H1 (cell line): ENCODE results near the gene LIMA1. TPM values are rescaled to one million over a fixed set of nuclear protein-coding genes. Genes with fewer than 3 reads are reported as not detected.

ENCODE experiments used
- CTCF ChIA-PET: fragments of 300-600 bp; sonication (Branson Sonifier 250); formaldehyde crosslinking; loops from one replicate; lab custom pipeline; 2021; ENCODE audit not compliant: partially characterized antibody; lab: Charles Lee
- POLR2A ChIA-PET: fragments of 300-600 bp; sonication (Branson Sonifier 250); formaldehyde crosslinking; loops from one replicate; lab custom pipeline; 2021; ENCODE audit warnings: inconsistent platforms; ENCODE audit not compliant: partially characterized antibody; lab: Charles Lee
- DNase-seq, 2 experiments: peaks; one replicate each; pipeline versions ENCODE4 v3.0.0 to v3.0.0-alpha.2; 2010 to 2022; ENCODE audit warnings: low spot score in 2 of 2, low read depth in 1 of 2, mixed read lengths in 1 of 2
- FAIRE-seq: peaks from 2 replicates; lab custom pipeline; 2011; peaks lifted over from hg19 to GRCh38; lab: Jason Lieb, UNC
- H2AFZ ChIP-seq: 2 replicates; pipeline ENCODE4 v1.8.1; 2012; ENCODE audit warnings: low read length, inconsistent platforms
- H2AK5ac ChIP-seq: 2 replicates; pipeline ENCODE4 v1.6.1; 2013; ENCODE audit warnings: low read depth, low read length
- H2BK120ac ChIP-seq: replicated peaks from 2 replicates; pipeline ENCODE3; 2013; ENCODE audit warnings: low read depth, low read length, inconsistent platforms
- H2BK12ac ChIP-seq: 2 replicates; pipeline ENCODE4 v1.6.1; 2013; ENCODE audit warnings: low read depth, low read length
- H2BK15ac ChIP-seq: 2 replicates; pipeline ENCODE4 v1.6.1; 2013; ENCODE audit warnings: low read length
- H2BK20ac ChIP-seq: 2 replicates; pipeline ENCODE4 v1.6.1; 2013; ENCODE audit warnings: low read length
- H2BK5ac ChIP-seq: 2 replicates; pipeline ENCODE4 v1.6.1; 2013; ENCODE audit warnings: low read depth, low read length
- H3K14ac ChIP-seq: 2 replicates; pipeline ENCODE4 v1.6.1; 2013; ENCODE audit warnings: inconsistent platforms; ENCODE audit not compliant: insufficient read length
- H3K18ac ChIP-seq: 2 replicates; pipeline ENCODE4 v1.6.1; 2013; ENCODE audit warnings: low read length; ENCODE audit errors: extremely low read depth
- H3K23ac ChIP-seq: 2 replicates; pipeline ENCODE4 v1.6.1; 2013; ENCODE audit warnings: inconsistent platforms; ENCODE audit not compliant: insufficient read length
- H3K23me2 ChIP-seq: 2 replicates; pipeline ENCODE4 v1.6.1; 2013; ENCODE audit warnings: low read depth, low read length
- H3K27ac ChIP-seq: 2 replicates; pipeline ENCODE4 v1.6.1; 2011; ENCODE audit warnings: low read depth, low read length, inconsistent platforms
- H3K27me3 ChIP-seq, 4 experiments: replicated peaks in 1 of 4; 1 replicate in 1 of 4; 2 replicates in 3 of 4; pipeline versions ENCODE4 v1.6.1 to v1.8.1; 2011 to 2013; ENCODE audit warnings: low read length in 3 of 4, mild to moderate bottlenecking in 3 of 4, inconsistent platforms in 2 of 4, mixed read lengths in 2 of 4, moderate library complexity in 1 of 4; ENCODE audit not compliant: control insufficient read depth in 3 of 4, insufficient read depth in 3 of 4; ENCODE audit errors: extremely low read depth in 1 of 4
- H3K36me3 ChIP-seq, 4 experiments: 2 replicates each; pipeline versions ENCODE4 v1.6.1 to v1.8.1; 2011 to 2013; ENCODE audit warnings: mild to moderate bottlenecking in 4 of 4, low read length in 3 of 4, moderate library complexity in 2 of 4, control low read depth in 1 of 4, inconsistent platforms in 1 of 4; ENCODE audit not compliant: insufficient read depth in 4 of 4, control insufficient read depth in 2 of 4
- H3K4ac ChIP-seq: replicated peaks from 2 replicates; pipeline ENCODE3; 2013; ENCODE audit warnings: low read length, low read depth, mixed read lengths, inconsistent platforms; ENCODE audit not compliant: insufficient read length
- H3K4me1 ChIP-seq, 4 experiments: replicated peaks in 1 of 4; 1 replicate in 1 of 4; 2 replicates in 3 of 4; pipeline versions ENCODE4 v1.6.1 to v1.8.1; 2011 to 2013; ENCODE audit warnings: low read length in 3 of 4, inconsistent platforms in 2 of 4, mixed read lengths in 1 of 4; ENCODE audit not compliant: insufficient read depth in 4 of 4, control insufficient read depth in 3 of 4
- H3K4me2 ChIP-seq, 2 experiments: 2 replicates each; pipeline versions ENCODE4 v1.6.1 to v1.8.1; 2011 to 2013; ENCODE audit warnings: low read depth in 2 of 2, low read length in 2 of 2, control low read depth in 1 of 2, inconsistent platforms in 1 of 2, mild to moderate bottlenecking in 1 of 2; ENCODE audit not compliant: insufficient read depth in 1 of 2
- H3K4me3 ChIP-seq, 4 experiments: fragments of 200-600, 300-600 bp in 1 of 4; sonication (generic), shearing (Covaris generic), sonication (Bioruptor Twin) in 1 of 4; 2 replicates each; pipeline versions ENCODE4 v1.5.1 to v1.8.1; 2011 to 2016; ENCODE audit warnings: low read length in 4 of 4, low read depth in 3 of 4, control low read depth in 2 of 4, inconsistent platforms in 2 of 4, mild to moderate bottlenecking in 2 of 4, mixed read lengths in 1 of 4, moderate library complexity in 1 of 4; ENCODE audit not compliant: insufficient read depth in 2 of 4; ENCODE audit errors: extremely low read depth in 1 of 4
- H3K56ac ChIP-seq: replicated peaks from 2 replicates; pipeline ENCODE3; 2013; ENCODE audit warnings: low read depth, mild to moderate bottlenecking, mixed read lengths, low read length, inconsistent platforms; ENCODE audit not compliant: insufficient read length
- H3K79me1 ChIP-seq: 2 replicates; pipeline ENCODE4 v1.6.1; 2013; ENCODE audit warnings: low read depth, low read length, control low read depth
- H3K79me2 ChIP-seq, 2 experiments: 2 replicates each; pipeline versions ENCODE4 v1.6.1 to v1.8.1; 2012 to 2013; ENCODE audit warnings: low read length in 2 of 2, mild to moderate bottlenecking in 2 of 2, inconsistent platforms in 1 of 2; ENCODE audit not compliant: insufficient read depth in 2 of 2, control insufficient read depth in 1 of 2
- H3K9ac ChIP-seq, 4 experiments: replicated peaks in 1 of 4; 1 replicate in 1 of 4; 2 replicates in 3 of 4; pipeline versions ENCODE4 v1.6.1 to v1.8.1; 2011 to 2013; ENCODE audit warnings: low read depth in 3 of 4, low read length in 3 of 4, control low read depth in 2 of 4, mild to moderate bottlenecking in 2 of 4, moderate library complexity in 2 of 4, inconsistent platforms in 1 of 4; ENCODE audit errors: extremely low read depth in 1 of 4
- H3K9me3 ChIP-seq, 2 experiments: 2 replicates each; pipeline versions ENCODE4 v1.6.1 to v1.8.1; 2012 to 2013; ENCODE audit warnings: mild to moderate bottlenecking in 2 of 2, moderate library complexity in 2 of 2, control low read depth in 1 of 2, inconsistent platforms in 1 of 2, low read depth in 1 of 2, low read length in 1 of 2, mixed read lengths in 1 of 2; ENCODE audit not compliant: insufficient read depth in 2 of 2
- H4K20me1 ChIP-seq, 2 experiments: replicated peaks in 1 of 2; 2 replicates each; pipeline versions ENCODE3 to v1.8.1; 2011 to 2013; ENCODE audit warnings: inconsistent platforms in 2 of 2, low read length in 2 of 2, mild to moderate bottlenecking in 1 of 2; ENCODE audit not compliant: insufficient read depth in 2 of 2, control insufficient read depth in 1 of 2
- H4K5ac ChIP-seq: 2 replicates; pipeline ENCODE4 v1.6.1; 2013; ENCODE audit warnings: low read length, low read depth, mixed read lengths, inconsistent platforms; ENCODE audit not compliant: insufficient read length
- H4K8ac ChIP-seq: 2 replicates; pipeline ENCODE4 v1.8.0; 2013; ENCODE audit warnings: mild to moderate bottlenecking, moderate library complexity, low read length, inconsistent platforms; ENCODE audit not compliant: insufficient read depth; ENCODE audit errors: extremely low read depth
- H4K91ac ChIP-seq: replicated peaks from 2 replicates; pipeline ENCODE3; 2013; ENCODE audit warnings: low read length, mixed read lengths, inconsistent platforms; ENCODE audit not compliant: insufficient read length
- ASH2L ChIP-seq: fragments of 200-600, 300-600 bp; sonication (generic); IDR thresholded peaks from one replicate; pipeline ENCODE4 v1.7.1; 2017; ENCODE audit warnings: low read length
- BCL11A ChIP-seq, 2 experiments: IDR thresholded peaks; one replicate each; pipeline ENCODE4 v1.6.1; 2011; ENCODE audit warnings: low read depth in 2 of 2, low read length in 2 of 2, mild to moderate bottlenecking in 2 of 2
- CREB1 ChIP-seq: IDR thresholded peaks from 2 replicates; pipeline ENCODE4 v1.6.1; 2012; ENCODE audit warnings: inconsistent platforms
- E2F6 ChIP-seq: IDR thresholded peaks from 2 replicates; pipeline ENCODE4 v1.6.1; 2012; ENCODE audit warnings: inconsistent platforms
- EZH2 ChIP-seq: fragments of 200-600 bp; sonication (generic); IDR thresholded peaks from 2 replicates; pipeline ENCODE4 v1.7.1; 2012; ENCODE audit warnings: low read depth, mild to moderate bottlenecking, moderate library complexity, low read length, inconsistent platforms; ENCODE audit not compliant: severe bottlenecking
- FOSL1 ChIP-seq: IDR thresholded peaks from 2 replicates; pipeline ENCODE4 v1.6.1; 2011; ENCODE audit warnings: mild to moderate bottlenecking, low read depth, low read length, moderate library complexity; ENCODE audit not compliant: insufficient read depth
- MAFK ChIP-seq: IDR thresholded peaks from 2 replicates; pipeline ENCODE4 v1.6.1; 2012; ENCODE audit warnings: low read depth, mild to moderate bottlenecking, improper control_type of control experiment, low read length
- POLR2A ChIP-seq, 2 experiments: IDR thresholded peaks; 1 replicate in 1 of 2; 2 replicates in 1 of 2; pipeline ENCODE4 v1.6.1; 2011; ENCODE audit warnings: low read depth in 2 of 2, low read length in 2 of 2, mild to moderate bottlenecking in 2 of 2; ENCODE audit errors: control extremely low read depth in 1 of 2
- RBBP5 ChIP-seq: IDR thresholded peaks from 2 replicates; pipeline ENCODE4 v1.7.1; 2012; ENCODE audit warnings: low read depth, mild to moderate bottlenecking, inconsistent platforms, low read length, moderate library complexity, borderline replicate concordance
- RXRA ChIP-seq: IDR thresholded peaks from 2 replicates; pipeline ENCODE4 v1.6.1; 2011; ENCODE audit warnings: low read depth, mild to moderate bottlenecking, low read length, moderate library complexity; ENCODE audit not compliant: insufficient read depth
- SIN3A ChIP-seq, 2 experiments: IDR thresholded peaks in 1 of 2; conservative IDR thresholded peaks in 1 of 2; 2 replicates each; pipeline ENCODE4 v1.6.1; 2011 to 2012; ENCODE audit warnings: low read length in 2 of 2, improper control_type of control experiment in 1 of 2, low read depth in 1 of 2, mild to moderate bottlenecking in 1 of 2
- SP4 ChIP-seq: IDR thresholded peaks from 2 replicates; pipeline ENCODE4 v1.6.1; 2012; ENCODE audit warnings: low read length, inconsistent platforms
- SRF ChIP-seq: IDR thresholded peaks from 2 replicates; pipeline ENCODE4 v1.6.1; 2011; ENCODE audit warnings: mild to moderate bottlenecking, low read depth, low read length, moderate library complexity
- TAF7 ChIP-seq: optimal IDR thresholded peaks from 2 replicates; pipeline ENCODE3; 2011; ENCODE audit warnings: low read depth, mild to moderate bottlenecking, inconsistent platforms, low read length, moderate library complexity, borderline replicate concordance
- TBP ChIP-seq: IDR thresholded peaks from 2 replicates; pipeline ENCODE4 v1.6.1; 2011; ENCODE audit warnings: low read depth, low read length, improper control_type of control experiment
- YY1 ChIP-seq: IDR thresholded peaks from 2 replicates; pipeline ENCODE4 v1.6.1; 2011; ENCODE audit warnings: low read depth, mild to moderate bottlenecking, low read length
- polyA plus RNA-seq, 7 experiments: library from polyadenylated mRNA; depleted of rRNA in 3 of 7; stranded (reverse) in 5 of 7; unstranded in 2 of 7; fragments of >200 nt in 5 of 7; fragments of 200-250 nt in 2 of 7; gene quantifications; 1 replicate in 5 of 7; 2 replicates in 1 of 7; 4 replicates in 1 of 7; pipeline versions ENCODE4 v1.2.1 to v1.2.3, GENCODE V29; 2011 to 2013; ENCODE audit warnings: missing spikeins in 2 of 7, mixed read lengths in 2 of 7
- total RNA-seq: library from RNA; stranded (reverse); fragmentation: NEBNext Ultra II Directional; extraction: Animal tissue kit (Norgen Biotek cat#: 25700); gene quantifications from 2 replicates; pipeline ENCODE4 v1.2.1, GENCODE V29; 2021

Gene LIMA1
- total and polyA plus RNA-seq, 2 of the 8 experiments (the other 6 are each of a cell fraction or from before 2014, with no cell fraction given) = 12.7 to 47.6 TPM

GRCh38 chr12:50160643-50161042 is 122.7 kb downstream of the LIMA1 start:
- H3K4me3 ChIP-seq = no peak overlapping the region
- no peak overlapping the region for H3K18ac ChIP-seq
- no peak overlapping the region for H2AFZ ChIP-seq
- no peak overlapping the region for H2BK12ac ChIP-seq
- H3K9me3 ChIP-seq = no peaks in the 10 kb centered on the region
- H3K56ac ChIP-seq = no peak overlapping the region
- peaks cover 0 to 4% of the 10 kb centered on the region in 2 experiments for H4K20me1 ChIP-seq
- peaks cover 0 to 4% (median 0%) of the 10 kb centered on the region in 4 experiments; a peak in 2 of 8 replicates for H3K36me3 ChIP-seq
- POLR2A ChIA-PET = interaction anchor here (1.0 to 1.5 kb wide), 3 partner anchors 9 to 74 kb away, joined by 3 to 5 read pairs (median 3); no protein-coding TSS in a partner anchor
- no peak overlapping the region for H2BK120ac ChIP-seq
- no peak overlapping the region for H4K5ac ChIP-seq
- CTCF ChIA-PET = interaction anchor here (0.7 to 2.1 kb wide), 4 partner anchors 11 to 49 kb away, joined by 3 to 8 read pairs (median 3); partner anchors contain the start of gene COX14
- H2AK5ac ChIP-seq = no peak overlapping the region
- no peak overlapping the region for H3K27ac ChIP-seq
- no peak overlapping the region for H2BK5ac ChIP-seq
- no peak overlapping the region for H2BK20ac ChIP-seq
- H2BK15ac ChIP-seq = no peak overlapping the region
- no peaks in the 10 kb centered on the region for H3K4me1 ChIP-seq
- H3K4me2 ChIP-seq = no peak overlapping the region
- no peak overlapping the region for H3K4ac ChIP-seq
- H3K27me3 ChIP-seq = no peaks in the 10 kb centered on the region
- no peak for TF ChIP-seq BCL11A (IDR thresholded peaks at IDR 0.05; ENCODE audit: low read depth in 2 of 2, low read length in 2 of 2)
- no peak for TF ChIP-seq RXRA
- no peak for TF ChIP-seq ASH2L
- TF ChIP-seq MAFK = no peak
- no peak for TF ChIP-seq SRF
- TF ChIP-seq E2F6 = no peak
- TF ChIP-seq POLR2A (IDR thresholded peaks at IDR 0.05; ENCODE audit: control extremely low read depth in 1 of 2, low read depth in 2 of 2, low read length in 2 of 2) = no peak
- TF ChIP-seq FOSL1 = no peak
- TF ChIP-seq EZH2 = no peak
- no peak for TF ChIP-seq RBBP5
- no peak for TF ChIP-seq TAF7
- TF ChIP-seq YY1 = no peak
- no peak for TF ChIP-seq SIN3A (conservative IDR thresholded peaks at IDR 0.05 in 1 of 2, IDR thresholded peaks at IDR 0.05 in 1 of 2; ENCODE audit: low read depth in 1 of 2, low read length in 2 of 2)
- TF ChIP-seq SP4 = no peak
- no peak for TF ChIP-seq TBP
- no peak for TF ChIP-seq CREB1
- FAIRE-seq = no peak
- H3K9ac ChIP-seq = no peak overlapping the region
- H3K79me1 ChIP-seq = peaks cover 2% of the 10 kb centered on the region; the same call in 1 of the 2 replicates
- DNase-seq = no peak
- no peaks in the 10 kb centered on the region for H3K23me2 ChIP-seq
- H3K79me2 ChIP-seq = peaks cover 9 to 87% of the 10 kb centered on the region in 2 experiments
- no peak overlapping the region for H4K91ac ChIP-seq
- H3K23ac ChIP-seq = no peak overlapping the region
- H3K14ac ChIP-seq = no peak overlapping the region
- no peak overlapping the region for H4K8ac ChIP-seq
